Chondrocyte (in vitro differentiated cells): ENCODE results near the gene ETAA1. TPM values are rescaled to one million over a fixed set of nuclear protein-coding genes. Genes with fewer than 3 reads are reported as not detected.
A peak's percentile ranks its signal among the peaks of the same experiment; 100 is the strongest.

Experiments
- DNase-seq: peaks from one replicate; pipeline ENCODE4 v3.0.0; 2021; ENCODE audit warnings: mixed read lengths, low spot score
- H3K27ac Mint-ChIP-seq: one replicate; pipeline ENCODE4 v1.8.0; 2021; ENCODE audit warnings: mild to moderate bottlenecking, moderate library complexity, mixed read lengths; ENCODE audit not compliant: unreplicated experiment
- H3K27me3 Mint-ChIP-seq: 2 replicates; pipeline ENCODE4 v1.8.0; 2021; ENCODE audit warnings: low read depth, mixed read lengths
- H3K36me3 Mint-ChIP-seq: 2 replicates; pipeline ENCODE4 v1.8.0; 2021; ENCODE audit warnings: low read depth, mixed read lengths
- H3K4me1 Mint-ChIP-seq: 2 replicates; pipeline ENCODE4 v1.8.0; 2021; ENCODE audit warnings: low read depth, mild to moderate bottlenecking, mixed read lengths
- H3K4me3 Mint-ChIP-seq: one replicate; pipeline ENCODE4 v1.8.0; 2021; ENCODE audit warnings: mild to moderate bottlenecking, moderate library complexity, mixed read lengths; ENCODE audit not compliant: unreplicated experiment
- H3K9me3 Mint-ChIP-seq: 2 replicates; pipeline ENCODE4 v1.8.0; 2021; ENCODE audit warnings: low read depth, mixed read lengths
- CTCF ChIP-seq: fragments of 200-600 bp; sonication (generic); IDR thresholded peaks from 2 replicates; pipeline ENCODE4 v1.5.0; 2021; ENCODE audit warnings: antibody characterized with exemption, mild to moderate bottlenecking, moderate library complexity
- long read RNA-seq: library from polyadenylated mRNA; stranded (forward); transcript quantifications from one replicate; pipeline ENCODE4 v2.0.0, GENCODE V29; 2021
- total RNA-seq: library from RNA; stranded (reverse); gene quantifications from 3 replicates; pipeline ENCODE4 v1.2.1, GENCODE V29; 2021

Gene ETAA1
- 10.2 to 14.8 TPM (median 11.2 TPM) in 3 replicates for total RNA-seq
- long read RNA-seq, partial matches to known transcripts, result 2 of 5 reads
- long read RNA-seq, other reads (novel, unspliced or antisense), result 1 of 5 reads

GRCh38 chr2:67397143-67397986, at the start of gene ETAA1:
ETAA1 (plus strand) TSS chr2:67397333; CDS start chr2:67397449, 116 bp downstream.
- Mint-ChIP-seq H3K9me3 (no peaks in the 10 kb centered on the region), H3K4me3 (peak within 1 kb of the TSS; percentile 94), H3K27me3 (no peaks in the 10 kb centered on the region), H3K27ac (peak within 1 kb of the TSS; percentile 99), H3K36me3 (no peaks in the 10 kb centered on the region), H3K4me1 (peaks cover 62% of the 10 kb centered on the region)
- DNase-seq, result peak; percentile 96
- no peak for TF ChIP-seq CTCF

- H3K4me1 Mint-ChIP-seq, result peaks cover 9% of the 10 kb centered on the region
- peaks cover 7% of the 10 kb centered on the region for H3K27me3 Mint-ChIP-seq
- H3K27ac Mint-ChIP-seq, result no peak overlapping the region
- no peak for TF ChIP-seq CTCF
- H3K36me3 Mint-ChIP-seq, result no peaks in the 10 kb centered on the region
- H3K9me3 Mint-ChIP-seq, result peaks cover 5% of the 10 kb centered on the region
- no peak for DNase-seq
- H3K4me3 Mint-ChIP-seq, result no peak overlapping the region
Measured at GRCh38 chr2:67366832-67367412, 30.2 kb upstream of the ETAA1 start.

DNA sequence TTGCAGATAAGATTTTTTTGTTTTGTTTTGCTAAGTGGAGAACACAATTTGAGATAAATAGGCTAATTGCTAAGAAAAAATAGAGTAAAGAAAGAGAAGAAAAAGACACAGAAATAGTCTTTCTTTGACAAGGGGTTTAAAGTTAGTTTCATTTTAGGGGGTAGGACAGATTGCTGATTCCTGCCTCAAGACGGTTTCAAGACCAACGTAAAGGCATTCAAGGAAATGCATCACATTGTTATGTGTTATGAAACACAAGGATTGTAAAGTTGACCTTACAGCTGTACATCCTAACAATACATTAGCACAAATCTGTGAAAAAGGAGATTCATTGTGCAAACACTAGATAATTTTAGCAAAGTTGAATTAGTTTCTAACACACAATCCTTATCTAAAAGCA, 22.7 kb upstream of the ETAA1 start:
- Mint-ChIP-seq H3K27me3 (no peaks in the 10 kb centered on the region), H3K27ac (no peak overlapping the region), H3K36me3 (peaks cover 2% of the 10 kb centered on the region), H3K9me3 (no peaks in the 10 kb centered on the region), H3K4me3 (no peak overlapping the region), H3K4me1 (no peaks in the 10 kb centered on the region)
- DNase-seq, result no peak
- no peak for TF ChIP-seq CTCF

DNA sequence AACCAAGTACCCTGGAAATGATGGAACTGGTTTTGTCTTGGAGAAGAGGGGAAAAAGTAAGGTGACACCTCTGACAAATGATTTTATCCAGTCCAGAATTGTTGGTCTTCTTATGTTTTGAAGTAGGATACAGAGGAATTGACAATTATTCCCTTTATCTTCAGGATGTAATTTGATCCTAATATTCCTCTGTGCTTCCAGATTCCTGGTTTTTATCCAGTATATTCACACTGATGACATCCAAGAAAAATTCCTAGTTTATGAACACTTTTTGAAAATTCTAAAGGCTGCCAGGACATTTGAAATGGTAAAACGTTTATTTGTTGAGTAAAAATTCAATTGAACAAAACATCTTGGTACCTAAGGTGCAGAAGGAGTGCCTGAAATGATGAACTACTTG, 22.2 kb upstream of the ETAA1 start:
- no peak for TF ChIP-seq CTCF
- Mint-ChIP-seq H3K36me3 (peaks cover 2% of the 10 kb centered on the region), H3K4me1 (no peaks in the 10 kb centered on the region), H3K27me3 (no peaks in the 10 kb centered on the region), H3K9me3 (no peaks in the 10 kb centered on the region), H3K27ac (no peak overlapping the region), H3K4me3 (no peak overlapping the region)
- no peak for DNase-seq

DNA sequence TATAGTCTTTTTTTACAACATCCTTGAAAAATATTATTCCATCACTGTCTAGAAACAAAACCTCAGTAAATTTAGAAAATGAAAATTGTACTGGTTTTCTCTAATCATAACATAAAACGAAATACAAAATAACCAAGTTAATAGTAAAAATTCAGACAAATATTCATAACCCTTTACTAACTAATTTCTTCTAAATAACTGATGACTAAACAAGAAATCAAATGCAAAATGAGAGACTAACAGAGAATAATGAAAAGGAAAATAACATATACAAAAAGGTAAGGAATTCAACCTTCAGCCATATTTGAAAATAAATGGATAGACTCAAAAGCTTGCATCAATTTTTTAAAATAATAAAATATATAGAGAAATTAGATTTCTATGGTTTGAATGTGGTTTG, 18.6 kb upstream of the ETAA1 start:
- no peaks in the 10 kb centered on the region for H3K27me3 Mint-ChIP-seq
- H3K4me1 Mint-ChIP-seq, result no peaks in the 10 kb centered on the region
- no peak for DNase-seq
- no peak overlapping the region for H3K27ac Mint-ChIP-seq
- H3K36me3 Mint-ChIP-seq, result peaks cover 2% of the 10 kb centered on the region
- no peak overlapping the region for H3K4me3 Mint-ChIP-seq
- no peak for TF ChIP-seq CTCF
- no peaks in the 10 kb centered on the region for H3K9me3 Mint-ChIP-seq
